HG03060 (cell line): ENCODE results near the gene CCDC126.
"Not testable (repeated sequence)": the region's sequence is repeated elsewhere in the genome, so short reads cannot be mapped to it uniquely, and the experiment has no call there.

Source experiments
- ATAC-seq: cut with Tn5 transposase; IDR thresholded peaks from one replicate; pipeline ENCODE4 v1.9.1; 2021; ENCODE audit warnings: low read depth, moderate number of reproducible peaks; ENCODE audit not compliant: unreplicated experiment

Gene CCDC126, protein sequence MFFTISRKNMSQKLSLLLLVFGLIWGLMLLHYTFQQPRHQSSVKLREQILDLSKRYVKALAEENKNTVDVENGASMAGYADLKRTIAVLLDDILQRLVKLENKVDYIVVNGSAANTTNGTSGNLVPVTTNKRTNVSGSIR

GRCh38 chr7:23597094-23598091 is at the start of gene CCDC126:
Gene CCDC126 (plus strand): TSS chr7:23597382. CDS start chr7:23611316, 13,934 bp downstream.
- peak; percentile 37 for ATAC-seq

GRCh38 chr7:23547662-23548061 is 49.5 kb upstream of the CCDC126 start:
- ATAC-seq, result no peak

DNA sequence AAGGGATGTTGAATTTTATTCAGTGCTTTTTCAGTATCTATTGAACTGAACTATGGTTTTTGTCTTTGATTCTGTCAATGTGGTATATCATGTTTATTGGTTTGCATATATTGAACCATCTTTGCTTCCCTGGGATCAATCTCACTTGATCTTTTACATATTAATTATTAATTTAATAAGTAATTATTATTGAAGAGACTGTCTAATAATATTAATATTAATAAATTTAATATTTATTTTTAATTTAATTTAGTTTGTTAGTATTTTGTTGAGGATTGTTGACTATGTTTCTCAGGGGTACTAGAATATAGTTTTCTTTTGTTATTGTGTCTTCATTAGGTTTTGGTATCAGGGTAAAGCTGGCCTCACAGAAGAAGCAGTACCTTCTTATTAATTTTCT is 38.9 kb upstream of the CCDC126 start:
- no peak for ATAC-seq

- ATAC-seq, result no peak
These were observed 26.5 kb upstream of the CCDC126 start for GRCh38 chr7:23570592-23571200.

GRCh38 chr7:23581975-23582374 is 15.2 kb upstream of the CCDC126 start:
- ATAC-seq, result not testable (repeated sequence)

DNA sequence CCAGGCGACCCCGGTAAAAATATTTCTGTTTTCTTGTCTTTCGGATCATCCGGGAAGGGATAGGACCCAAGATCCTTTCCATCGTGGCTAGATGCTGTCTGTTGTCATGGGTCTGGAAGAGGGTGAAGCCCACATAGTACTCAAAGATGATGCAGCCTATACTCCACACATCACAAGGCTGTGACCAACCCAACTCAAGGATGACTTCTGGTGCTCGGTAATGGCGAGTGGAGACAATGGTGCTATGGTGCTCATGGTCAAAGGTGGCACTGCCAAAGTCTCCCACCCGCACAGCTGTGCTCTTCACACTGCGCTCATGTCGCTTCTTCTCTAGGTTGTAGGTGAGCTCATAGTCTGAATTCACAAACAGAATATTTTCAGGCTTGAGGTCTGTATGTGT is 11.9 kb upstream of the CCDC126 start:
- ATAC-seq, result not testable (repeated sequence)

- ATAC-seq, result no peak
These were observed 11.0 kb upstream of the CCDC126 start for GRCh38 chr7:23586159-23586558.

DNA sequence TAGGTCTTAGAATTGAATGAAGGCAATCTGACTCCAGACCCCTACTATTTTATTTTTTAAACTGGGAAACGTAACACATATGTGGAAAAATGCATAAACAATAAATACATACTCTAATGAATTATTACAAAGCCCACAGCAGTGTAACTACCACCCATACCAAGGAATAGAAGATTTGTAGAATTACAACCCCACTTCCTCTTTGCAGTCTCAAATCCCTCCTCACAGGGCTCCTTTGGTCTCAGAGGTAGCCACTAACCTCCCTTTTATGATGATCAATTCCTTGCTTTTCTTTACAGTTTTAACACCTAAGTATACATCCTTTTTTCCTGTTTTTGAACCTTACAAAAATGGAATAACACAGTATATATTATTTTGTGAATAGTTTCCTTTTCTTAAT is 6.7 kb upstream of the CCDC126 start:
- ATAC-seq, result no peak

DNA sequence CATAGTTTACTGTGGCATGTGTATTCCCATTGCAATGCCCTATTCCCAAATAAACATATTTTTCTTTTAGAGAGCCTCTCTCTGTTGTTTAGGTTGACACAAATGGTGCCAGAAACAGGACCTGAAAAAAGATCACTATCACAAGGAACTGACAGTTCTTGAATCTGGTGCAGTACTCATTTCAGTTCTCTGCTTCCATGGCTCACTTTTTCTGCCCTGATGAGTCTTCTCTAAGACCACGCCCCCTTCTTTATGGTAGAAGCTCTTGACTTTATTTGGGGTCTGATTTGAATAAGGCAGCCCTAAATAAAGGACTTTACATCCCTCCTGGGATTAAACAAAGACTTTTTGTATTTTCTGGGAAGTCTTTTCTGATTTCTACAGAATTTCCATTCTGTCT is 3.5 kb upstream of the CCDC126 start:
- no peak for ATAC-seq

- peak; percentile 81 for ATAC-seq
These were observed 2.1 kb upstream of the CCDC126 start for GRCh38 chr7:23594879-23595604.

DNA sequence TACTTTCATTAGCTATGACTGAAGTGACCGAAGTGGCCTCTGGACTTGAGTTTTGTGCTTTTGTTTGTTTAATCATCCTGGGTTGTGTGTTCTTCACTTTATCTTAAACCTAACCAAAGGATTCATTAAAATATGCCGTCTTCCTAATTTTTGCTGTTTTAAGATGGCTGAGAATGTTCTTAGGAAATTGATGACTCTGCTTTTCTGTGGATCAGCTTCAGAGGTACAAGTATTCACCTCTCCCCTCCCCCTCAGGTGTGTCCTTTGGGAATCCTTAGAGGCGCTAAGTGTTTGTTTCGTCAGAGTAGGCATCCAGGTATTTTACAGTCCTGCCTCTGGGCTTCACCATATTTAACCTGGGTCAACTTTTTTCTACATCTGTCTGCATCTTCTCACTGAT is 1.1 kb downstream of the CCDC126 start:
- ATAC-seq, result no peak

DNA sequence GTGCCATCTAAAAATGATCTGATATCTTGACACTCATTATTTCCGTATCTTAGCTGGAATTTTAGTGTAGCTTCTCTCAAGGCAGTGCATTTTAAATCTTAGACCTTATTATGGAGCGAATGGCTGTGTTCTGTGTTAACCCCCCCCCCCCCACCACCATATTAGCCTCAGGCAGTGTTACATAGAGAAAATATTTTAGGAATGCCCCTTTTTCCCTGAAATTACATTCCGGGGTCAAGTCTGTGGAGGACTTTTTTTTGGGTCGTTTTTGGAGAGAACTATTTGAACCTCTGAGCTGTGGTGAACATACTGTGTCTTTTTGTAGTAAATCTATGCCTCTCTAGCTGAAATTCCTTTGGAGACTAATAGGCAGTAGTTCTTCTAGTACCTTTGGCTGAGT is 3.1 kb downstream of the CCDC126 start:
- no peak for ATAC-seq

GRCh38 chr7:23603632-23604295 is 6.6 kb downstream of the CCDC126 start:
- no peak for ATAC-seq

GRCh38 chr7:23604296-23604640 is 7.1 kb downstream of the CCDC126 start:
- no peak for ATAC-seq

GRCh38 chr7:23607130-23607529 is 9.9 kb downstream of the CCDC126 start:
- no peak for ATAC-seq

DNA sequence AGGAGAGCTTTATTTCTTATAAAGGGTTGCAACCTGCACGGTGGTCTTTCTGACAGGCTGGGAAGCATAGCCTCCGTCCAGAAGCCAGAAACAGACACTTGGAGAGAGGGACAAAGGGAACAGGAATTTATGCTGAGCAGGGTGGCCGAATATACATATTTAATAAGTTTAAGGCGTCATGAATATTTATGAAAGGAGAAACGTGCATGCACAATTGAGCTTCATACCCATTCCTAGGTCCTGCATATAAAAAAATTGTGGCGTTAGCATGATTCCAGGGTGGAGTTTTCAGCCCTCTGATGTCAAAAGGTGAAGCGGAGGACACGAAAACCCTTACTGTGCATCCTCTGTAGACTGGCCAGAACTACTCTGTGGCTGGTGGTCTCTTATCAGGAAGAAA is 10.7 kb downstream of the CCDC126 start:
- ATAC-seq, result no peak

- ATAC-seq, result no peak
These were observed 18.1 kb downstream of the CCDC126 start for GRCh38 chr7:23615331-23615730.

DNA sequence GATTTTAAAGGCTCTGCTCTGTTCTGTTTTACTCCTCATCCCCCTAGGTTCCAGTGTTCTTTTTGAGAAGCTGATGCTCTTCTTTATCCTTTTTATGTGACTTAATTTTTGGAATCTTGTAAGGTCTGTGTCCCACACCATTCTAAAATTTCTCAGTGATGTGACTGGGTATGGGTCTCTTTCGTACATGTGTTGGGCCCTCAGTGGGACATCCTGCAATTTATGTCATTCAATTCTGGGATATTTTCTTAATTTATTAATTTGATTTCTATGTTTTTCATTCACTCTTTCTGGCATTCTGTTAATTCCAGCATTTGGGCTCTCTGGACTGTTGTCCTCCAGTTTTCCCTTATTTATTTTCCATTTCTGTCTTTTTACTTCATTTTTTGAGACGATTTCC is 19.4 kb downstream of the CCDC126 start:
- ATAC-seq, result no peak

DNA sequence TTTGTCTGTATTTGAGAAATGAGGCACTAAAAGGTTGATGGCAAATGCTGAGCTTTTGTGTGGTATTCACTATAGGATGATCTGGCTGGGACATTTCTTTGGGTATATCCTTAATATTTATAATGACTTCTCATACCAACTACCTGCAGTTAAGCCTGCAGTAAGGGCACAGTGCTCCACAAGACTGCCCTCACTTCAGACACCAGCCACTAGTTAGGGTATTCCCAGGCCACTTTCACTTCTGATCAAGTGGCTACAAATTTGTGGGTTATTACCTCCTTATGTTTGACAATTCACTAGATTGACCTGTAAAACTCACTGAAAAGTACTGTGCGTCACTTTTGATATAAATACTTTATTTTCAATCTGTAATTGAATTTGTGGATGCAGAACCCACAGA is 20.3 kb downstream of the CCDC126 start:
- ATAC-seq, result no peak

GRCh38 chr7:23618241-23618640 is 21.1 kb downstream of the CCDC126 start:
- no peak for ATAC-seq
